Right ventricle myocardium inferior (tissue), 1 donor: ENCODE results near the gene CRISPLD2. TPM values are rescaled to one million over a fixed set of nuclear protein-coding genes. Genes with fewer than 3 reads are reported as not detected.

Experiments
- ATAC-seq: fragments of 200-7000 bp; cut with Tn5 transposase; one replicate; pipeline ENCODE4 v1.9.1; 2020; ENCODE audit warnings: mild to moderate bottlenecking, moderate library complexity
- DNase-seq: peaks from one replicate; pipeline ENCODE4 v3.0.0; 2021; ENCODE audit errors: missing footprints
- intact Hi-C: fragments of 100-400 bp; cut with DNase I; formaldehyde crosslinking; loops from one replicate; pipeline ENCODE4 v1.11.0; 2022
- long read RNA-seq: library from polyadenylated mRNA; unstranded; transcript quantifications from one replicate; pipeline ENCODE4 v2.0.0, GENCODE V29; 2021
- total RNA-seq: library from RNA; stranded (reverse); fragmentation: NEBNext Ultra II Directional; extraction: Animal tissue kit (Norgen Biotek cat#: 25700); gene quantifications from one replicate; pipeline ENCODE4 v1.2.1, GENCODE V29; 2021
- donor health status: DM: no; HTN: yes; CAD: no; lungs with severe emphysema.

Gene CRISPLD2
- total RNA-seq = 38.1 TPM
- long read RNA-seq, full-length matches to known transcripts = 4 of 15 reads
- long read RNA-seq, partial matches to known transcripts = 7 of 15 reads
- long read RNA-seq, other reads (novel, unspliced or antisense) = 4 of 15 reads

DNA sequence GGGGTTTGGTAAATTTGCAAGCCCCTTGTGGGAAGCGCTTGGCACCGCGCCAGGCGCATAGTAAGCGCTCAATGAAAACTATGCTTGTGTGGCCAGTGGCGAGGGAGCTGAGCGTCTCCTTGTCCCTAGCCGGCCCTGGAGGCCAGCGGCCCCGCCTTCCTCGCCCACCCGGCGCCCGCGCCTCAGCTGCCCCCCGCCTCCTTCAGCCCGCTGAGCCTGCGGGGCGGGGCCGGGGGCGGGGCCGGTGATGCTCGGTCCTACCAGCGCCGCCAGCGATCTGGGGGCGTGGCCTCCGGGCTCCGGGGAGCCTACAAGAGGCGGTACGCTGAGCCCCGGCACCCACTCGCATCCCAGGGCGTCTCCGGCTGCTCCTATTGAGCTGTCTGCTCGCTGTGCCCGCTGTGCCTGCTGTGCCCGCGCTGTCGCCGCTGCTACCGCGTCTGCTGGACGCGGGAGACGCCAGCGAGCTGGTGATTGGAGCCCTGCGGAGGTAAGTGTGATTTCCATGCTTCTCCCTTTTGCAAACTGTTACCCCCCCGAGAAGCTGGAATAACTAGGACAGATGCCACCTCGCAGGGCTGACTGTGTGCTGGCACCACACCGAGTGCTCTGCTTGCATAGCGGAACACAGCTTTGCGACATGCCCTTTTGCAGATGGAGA is at the start of gene CRISPLD2:
Gene CRISPLD2, plus strand, starts transcription at position 342 of the 661 bp plus-strand sequence. CDS start 18,511 bp downstream, outside the sequence.
- ATAC-seq (peak; percentile 93), DNase-seq (peak; percentile 99)
- intact Hi-C loops = no loop called here

- ATAC-seq (no peak), DNase-seq (no peak)
- intact Hi-C loops = no loop called here
These were observed 46.5 kb upstream of the CRISPLD2 start for GRCh38 chr16:84773312-84773711.

GRCh38 chr16:84774810-84775209 is 45.0 kb upstream of the CRISPLD2 start:
- intact Hi-C loops = no loop called here
- peak; percentile 66 for ATAC-seq
- DNase-seq = no peak

DNA sequence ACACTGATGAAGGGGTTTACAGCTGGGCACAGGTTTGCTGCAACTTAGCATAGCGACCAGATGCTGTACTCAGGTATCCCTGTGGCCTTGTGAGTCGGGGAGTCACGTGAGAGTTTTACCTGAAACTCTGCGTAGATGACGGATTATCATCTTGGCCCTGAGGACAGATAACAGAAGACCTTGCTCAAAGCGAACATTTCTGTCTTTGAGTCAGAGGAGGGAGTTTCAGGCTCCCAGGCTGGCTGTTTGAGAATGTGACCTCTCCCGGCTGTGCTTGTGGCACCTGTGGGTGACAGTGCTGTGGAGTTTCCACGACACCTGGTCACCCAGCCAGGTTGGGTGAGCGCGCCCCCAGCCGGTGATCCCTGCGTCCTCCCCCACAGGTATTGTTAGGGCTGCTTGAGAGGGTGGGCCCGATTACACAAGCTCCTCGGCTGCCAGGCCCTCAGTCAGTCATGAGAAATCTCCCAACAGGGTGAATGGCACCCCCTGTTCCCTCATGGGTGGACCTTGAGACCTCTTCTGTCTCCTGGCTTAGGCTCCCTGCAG is 44.4 kb upstream of the CRISPLD2 start:
- intact Hi-C loops = no loop called here
- DNase-seq (no peak), ATAC-seq (no peak)

GRCh38 chr16:84777435-84777834 is 42.4 kb upstream of the CRISPLD2 start:
- intact Hi-C loops = no loop called here
- no peak for ATAC-seq
- no peak for DNase-seq

- intact Hi-C loops = no loop called here
- ATAC-seq = no peak
- no peak for DNase-seq
These were observed 41.1 kb upstream of the CRISPLD2 start for GRCh38 chr16:84778720-84779119.

DNA sequence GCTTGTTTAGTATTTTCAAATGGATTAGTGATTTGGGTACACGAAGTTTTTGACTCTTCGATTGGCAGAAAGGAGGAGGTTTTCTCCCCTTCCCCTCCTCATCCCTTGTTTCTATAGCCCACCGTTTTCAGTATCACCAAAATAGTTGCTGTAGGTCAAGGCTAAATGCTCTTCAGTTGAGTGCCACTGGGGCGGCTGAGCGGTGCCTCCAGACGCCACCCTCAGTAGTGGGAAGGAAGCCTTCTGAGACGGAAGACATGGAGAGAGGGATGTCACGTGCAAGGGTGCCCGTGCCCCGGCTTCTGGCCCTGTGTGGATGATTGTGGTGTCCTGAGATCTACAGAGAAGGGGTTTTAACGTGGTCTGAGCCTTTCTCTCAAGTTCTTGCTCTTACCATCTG is 39.7 kb upstream of the CRISPLD2 start:
- DNase-seq (no peak), ATAC-seq (no peak)
- intact Hi-C loops = no loop called here

DNA sequence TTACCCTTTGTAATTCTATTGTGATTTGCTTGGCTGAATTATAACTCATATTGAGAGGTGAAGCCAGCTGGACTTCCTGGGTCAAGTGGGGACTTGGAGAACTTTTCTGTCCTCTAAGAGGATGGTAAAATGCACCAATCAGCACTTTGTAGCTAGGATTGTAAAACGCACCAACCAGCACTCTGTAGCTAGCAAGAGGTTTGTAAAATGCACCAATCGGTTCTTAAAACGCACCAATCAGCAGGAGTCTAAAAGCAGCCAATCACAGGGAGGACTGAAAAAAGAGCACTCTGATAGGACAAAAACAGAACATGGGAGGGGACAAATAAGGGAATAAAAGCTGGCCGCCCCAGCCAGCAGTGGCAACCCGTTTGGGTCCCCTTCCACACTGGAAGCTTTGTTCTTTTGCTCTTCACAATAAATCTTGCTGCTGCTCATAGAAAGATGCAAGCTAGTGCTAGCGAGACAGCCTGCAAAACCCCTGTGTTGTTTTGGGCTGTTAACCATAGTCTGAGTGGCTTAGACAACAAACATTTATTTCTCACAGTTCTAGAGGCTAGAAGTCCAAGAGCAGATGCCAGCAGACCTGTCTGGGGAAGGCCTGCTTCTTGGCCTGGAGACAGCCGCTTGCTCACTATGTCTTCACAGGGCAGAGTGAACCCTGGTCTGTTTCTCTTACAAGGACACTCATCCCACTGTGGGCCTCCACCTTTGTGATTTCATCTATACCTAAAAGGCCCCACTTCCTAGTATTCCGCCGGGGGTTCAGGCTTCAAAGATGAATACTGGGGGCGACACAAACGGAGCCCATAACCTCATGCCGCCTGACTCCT is 39.0 kb upstream of the CRISPLD2 start:
- intact Hi-C loops = no loop called here
- ATAC-seq = no peak
- no peak for DNase-seq

DNA sequence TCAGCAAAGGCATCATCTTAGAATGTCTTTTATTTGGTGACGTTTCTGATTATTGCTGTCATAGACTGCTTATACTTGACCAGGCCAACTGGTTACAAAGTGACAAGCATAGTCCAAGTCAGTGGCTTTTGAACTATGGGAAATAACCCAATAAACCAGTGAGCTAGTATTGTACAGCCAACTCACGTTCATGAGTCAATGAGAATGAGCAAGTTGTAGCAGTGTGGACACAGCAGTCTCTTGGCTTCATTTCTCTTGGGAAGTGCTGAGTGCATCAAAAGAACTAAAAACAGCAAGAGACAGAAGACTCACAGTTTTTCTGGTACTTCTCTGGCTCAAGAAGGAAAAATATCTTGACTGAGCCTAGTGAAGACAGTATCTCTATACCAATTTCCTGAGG is 36.9 kb upstream of the CRISPLD2 start:
- intact Hi-C loops = no loop called here
- no peak for ATAC-seq
- no peak for DNase-seq

- intact Hi-C loops = no loop called here
- DNase-seq = no peak
- peak; percentile 51 for ATAC-seq
These were observed 33.8 kb upstream of the CRISPLD2 start for GRCh38 chr16:84785843-84786581.

- ATAC-seq (peak; percentile 58), DNase-seq (no peak)
- intact Hi-C loops = no loop called here
These were observed 33.1 kb upstream of the CRISPLD2 start for GRCh38 chr16:84786605-84787262.

GRCh38 chr16:84787263-84787622 is 32.5 kb upstream of the CRISPLD2 start:
- intact Hi-C loops = no loop called here
- DNase-seq = no peak
- no peak for ATAC-seq

DNA sequence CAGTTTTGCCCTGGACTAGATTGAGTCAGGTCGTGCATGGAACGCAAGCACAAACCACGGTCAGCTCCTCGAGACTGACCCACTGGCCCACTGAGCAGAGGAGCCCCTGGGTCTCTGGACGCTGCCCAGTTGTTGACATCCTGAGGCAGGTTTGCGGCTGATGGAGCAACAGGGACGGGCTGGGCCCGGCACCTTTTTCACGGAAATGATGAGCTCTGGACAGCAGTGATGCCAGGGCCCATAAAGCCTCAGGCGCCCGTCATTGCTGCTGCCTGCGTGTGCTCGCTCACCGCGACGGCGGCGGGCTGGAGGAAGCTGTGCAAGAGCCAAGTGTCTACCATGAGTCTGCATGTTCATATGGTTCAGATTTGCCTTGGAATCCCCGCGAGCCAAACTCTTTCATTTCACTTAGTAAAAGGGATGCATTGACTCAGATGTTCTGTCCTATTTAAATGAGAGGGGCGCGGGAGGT is 30.8 kb upstream of the CRISPLD2 start:
- DNase-seq (no peak), ATAC-seq (no peak)
- intact Hi-C loops = no loop called here

GRCh38 chr16:84789431-84789830 is 30.4 kb upstream of the CRISPLD2 start:
- ATAC-seq = no peak

DNA sequence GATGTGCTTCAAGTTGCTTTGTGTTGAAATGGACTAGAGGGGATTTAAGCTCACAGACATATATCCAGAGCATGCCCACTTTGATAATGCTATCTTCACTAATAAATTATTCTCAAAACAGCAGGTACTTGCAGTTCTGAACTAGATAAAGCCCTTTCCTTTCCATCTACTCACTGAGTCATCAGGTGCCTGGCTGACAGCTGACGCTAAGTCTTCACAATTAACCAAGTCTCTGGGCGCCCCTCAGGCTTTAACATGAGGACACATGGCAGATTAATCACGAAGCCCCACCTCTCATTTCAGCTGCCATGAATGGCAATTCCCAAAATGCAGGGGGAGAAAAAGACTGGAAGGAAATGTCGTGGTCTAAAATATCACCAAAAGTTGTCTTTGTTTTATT is 29.5 kb upstream of the CRISPLD2 start:
- ATAC-seq = no peak
- DNase-seq = no peak
- intact Hi-C loops = no loop called here

More at GRCh38 chr16:84789431-84789830, 30.4 kb upstream of the CRISPLD2 start:
- no peak for DNase-seq
- intact Hi-C loops = no loop called here

- DNase-seq (no peak), ATAC-seq (no peak)
- intact Hi-C loops = no loop called here
These were observed 28.7 kb upstream of the CRISPLD2 start for GRCh38 chr16:84791088-84791487.

DNA sequence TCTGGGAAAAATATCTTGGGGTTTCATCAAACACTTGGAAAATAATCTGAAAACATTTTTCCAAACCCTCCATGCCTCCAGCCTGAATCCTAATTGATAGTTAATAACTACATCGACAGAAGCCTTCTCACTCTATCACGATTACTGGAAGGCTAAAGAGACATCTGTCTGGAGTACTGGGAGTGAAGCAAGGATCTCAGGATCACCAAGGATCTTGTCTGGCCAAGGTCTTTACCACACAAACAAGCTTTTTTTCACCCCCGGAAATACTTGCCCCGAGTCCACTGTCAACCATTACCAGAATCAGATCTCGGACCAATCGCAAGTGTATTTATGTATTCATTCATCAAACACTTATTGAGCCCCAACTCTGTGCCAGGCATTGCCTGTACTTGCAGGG is 28.3 kb upstream of the CRISPLD2 start:
- DNase-seq = no peak
- ATAC-seq = no peak
- intact Hi-C loops = no loop called here

DNA sequence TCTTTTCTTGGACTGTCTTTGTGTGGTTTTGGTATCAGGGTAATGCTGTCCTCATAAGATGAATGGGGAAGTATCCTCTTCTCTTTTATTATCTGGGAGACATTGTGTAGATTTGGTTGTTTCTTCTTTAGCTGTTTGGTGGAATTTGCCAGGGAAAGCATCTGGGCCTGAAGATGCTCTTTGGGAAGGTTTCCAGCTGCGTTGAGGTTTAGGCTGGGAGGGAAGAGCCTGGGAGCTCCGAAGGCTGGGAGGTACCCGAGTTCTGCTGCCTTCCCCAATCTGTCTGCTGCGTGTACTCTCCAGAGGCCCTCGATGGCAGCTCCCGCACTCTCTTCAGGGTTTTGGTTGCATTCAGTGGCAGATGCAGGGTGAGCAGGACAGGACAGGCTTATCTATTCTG is 25.6 kb upstream of the CRISPLD2 start:
- no peak for ATAC-seq
- intact Hi-C loops = no loop called here
- DNase-seq = no peak

DNA sequence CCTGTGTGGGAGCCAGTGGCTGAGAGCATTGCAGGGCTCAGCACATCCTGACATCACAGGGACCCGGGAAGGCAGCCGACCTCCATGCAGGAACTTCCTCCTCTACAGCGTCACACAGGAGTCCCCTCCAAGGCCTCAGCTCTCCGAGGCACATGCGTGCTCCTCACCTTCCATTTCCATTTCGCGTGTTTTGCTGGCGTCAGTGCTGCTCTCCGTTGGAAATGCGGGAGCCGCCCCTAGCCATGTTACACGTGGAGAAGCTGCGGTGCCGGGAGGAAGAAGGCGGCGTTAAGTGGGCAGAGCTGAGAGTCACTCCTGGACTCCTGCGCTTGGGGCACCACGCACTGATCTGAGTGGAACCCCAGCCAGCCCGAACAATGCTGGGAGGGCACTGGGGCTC is 25.2 kb upstream of the CRISPLD2 start:
- DNase-seq = no peak
- intact Hi-C loops = no loop called here
- ATAC-seq = no peak
